GM18868 (cell line): ENCODE data around the gene BRSK2.

Experiments
- ATAC-seq: cut with Tn5 transposase; IDR thresholded peaks from one replicate; pipeline ENCODE4 v1.9.1; 2021; ENCODE audit warnings: mild to moderate bottlenecking, moderate library complexity; ENCODE audit not compliant: unreplicated experiment

BRSK2 gene

GRCh38 chr11:1479006-1479677, 89.4 kb downstream of the BRSK2 start:
- ATAC-seq: no peak

- no peak for ATAC-seq
Measured at GRCh38 chr11:1479678-1480118, 90.0 kb downstream of the BRSK2 start.

GRCh38 chr11:1480191-1480554, 90.4 kb downstream of the BRSK2 start:
- ATAC-seq: no peak

GRCh38 chr11:1480555-1481482, 91.1 kb downstream of the BRSK2 start:
- ATAC-seq: no peak

- ATAC-seq: no peak
Measured at GRCh38 chr11:1481483-1481825, 91.7 kb downstream of the BRSK2 start.

- ATAC-seq: no peak
Measured at GRCh38 chr11:1481861-1482441, 92.2 kb downstream of the BRSK2 start.

GRCh38 chr11:1482581-1483444, 93.1 kb downstream of the BRSK2 start:
- ATAC-seq: no peak

- ATAC-seq: no peak
Measured at GRCh38 chr11:1483445-1483961, 93.8 kb downstream of the BRSK2 start.

- no peak for ATAC-seq
Measured at GRCh38 chr11:1484061-1484671, 94.4 kb downstream of the BRSK2 start.

- ATAC-seq: no peak
Measured at GRCh38 chr11:1484695-1485503, 95.2 kb downstream of the BRSK2 start.

- no peak for ATAC-seq
Measured at GRCh38 chr11:1485504-1485885, 95.8 kb downstream of the BRSK2 start.

- ATAC-seq: no peak
Measured at GRCh38 chr11:1486054-1486825, 96.5 kb downstream of the BRSK2 start, which contains the start of gene MOB2. Gene MOB2 (minus strand): TSS chr11:1486779. CDS start chr11:1486556, 223 bp downstream.

GRCh38 chr11:1487091-1487850, 97.5 kb downstream of the BRSK2 start:
- ATAC-seq: no peak

GRCh38 chr11:1487851-1488574, 98.3 kb downstream of the BRSK2 start:
- ATAC-seq: no peak

GRCh38 chr11:1488575-1489180, 98.9 kb downstream of the BRSK2 start:
- ATAC-seq: no peak

GRCh38 chr11:1490651-1491050, 100.9 kb downstream of the BRSK2 start:
- no peak for ATAC-seq

- ATAC-seq: no peak
Measured at GRCh38 chr11:1491379-1491778, 101.6 kb downstream of the BRSK2 start.
